CD4-positive, alpha-beta T cell (primary cell): ENCODE measurements around the gene ALPK1. TPM values are rescaled to one million over a fixed set of nuclear protein-coding genes. Genes with fewer than 3 reads are reported as not detected.

Experiments used
- ATAC-seq: fragments of 200-7000 bp; cut with Tn5 transposase; one replicate; pipeline ENCODE4 v1.10.0; 2022; ENCODE audit warnings: mild to moderate bottlenecking; ENCODE audit not compliant: poor library complexity
- CTCF ChIA-PET: fragments of 350-600 bp; sonication (Branson Sonifier 250); formaldehyde crosslinking; loops from one replicate; lab custom pipeline; 2021; ENCODE audit warnings: antibody characterized with exemption, inconsistent platforms; lab: Charles Lee
- POLR2A ChIA-PET: fragments of 350-600 bp; sonication (Branson Sonifier 250); formaldehyde crosslinking; loops from one replicate; lab custom pipeline; 2021; ENCODE audit warnings: antibody characterized with exemption, inconsistent platforms; lab: Charles Lee
- DNase-seq, 14 experiments: peaks; one replicate each; pipeline ENCODE4 v3.0.0-alpha.2; 2013 to 2020; ENCODE audit warnings: mixed read lengths in 2 of 14
- H3K27ac ChIP-seq, 2 donors: one replicate each; pipeline versions ENCODE4 v1.5.1 to v1.7.0; 2013; ENCODE audit warnings: low read length in 2 of 2, low read depth in 1 of 2, mild to moderate bottlenecking in 1 of 2
- H3K27me3 ChIP-seq, 2 experiments: 1 replicate in 1 of 2; 2 replicates in 1 of 2; pipeline versions ENCODE4 v1.6.1 to v1.7.0; 2013; ENCODE audit warnings: low read length in 2 of 2, control low read depth in 1 of 2, mild to moderate bottlenecking in 1 of 2, moderate library complexity in 1 of 2; ENCODE audit not compliant: insufficient read depth in 2 of 2, control insufficient read depth in 1 of 2
- H3K36me3 ChIP-seq: one replicate; pipeline ENCODE4 v1.6.1; 2013; ENCODE audit warnings: low read length, control low read depth; ENCODE audit not compliant: insufficient read depth
- H3K4me1 ChIP-seq: one replicate; pipeline ENCODE4 v1.6.1; 2013; ENCODE audit warnings: low read length, control low read depth; ENCODE audit not compliant: insufficient read depth
- H3K4me3 ChIP-seq: one replicate; pipeline ENCODE4 v1.5.1; 2013; ENCODE audit warnings: mild to moderate bottlenecking, low read length, moderate library complexity
- H3K9me3 ChIP-seq, 2 experiments: 1 replicate in 1 of 2; 2 replicates in 1 of 2; pipeline versions ENCODE4 v1.6.1 to v1.7.0; 2013; ENCODE audit warnings: low read length in 2 of 2, mild to moderate bottlenecking in 2 of 2, control low read depth in 1 of 2, moderate library complexity in 1 of 2; ENCODE audit not compliant: control insufficient read depth in 1 of 2, insufficient read depth in 1 of 2
- H3K27ac Mint-ChIP-seq: one replicate; pipeline ENCODE4 v1.8.0; 2020; ENCODE audit warnings: mixed read lengths
- H3K27me3 Mint-ChIP-seq: one replicate; pipeline ENCODE4 v1.8.0; 2021; ENCODE audit warnings: mixed read lengths
- H3K36me3 Mint-ChIP-seq: one replicate; pipeline ENCODE4 v1.8.0; 2021; ENCODE audit warnings: low read depth, mixed read lengths
- H3K4me1 Mint-ChIP-seq: one replicate; pipeline ENCODE4 v1.8.0; 2021; ENCODE audit warnings: low read depth, mixed read lengths
- H3K4me3 Mint-ChIP-seq: one replicate; pipeline ENCODE4 v1.8.0; 2020; ENCODE audit warnings: mild to moderate bottlenecking, mixed read lengths
- H3K9me3 Mint-ChIP-seq: one replicate; pipeline ENCODE4 v1.8.0; 2020; ENCODE audit warnings: mixed read lengths
- CTCF ChIP-seq: fragments of 200-600 bp; IDR thresholded peaks from one replicate; pipeline ENCODE4 v1.8.0; 2022; ENCODE audit warnings: antibody characterized with exemption, mild to moderate bottlenecking
- intact Hi-C, 2 experiments: fragments of 100-400 bp; cut with DNase I in 1 of 2; cut with micrococcal nuclease in 1 of 2; formaldehyde crosslinking; loops; one replicate each; pipeline versions ENCODE4 v1.15.1 to v1.9.0; 2023 to 2025; cut with DNase I, micrococcal nuclease
- total RNA-seq, 174 experiments: library from RNA in 2 of 174; stranded (reverse) in 2 of 174; gene quantifications; one replicate each; pipeline ENCODE4 v1.2.3 and lab custom pipeline; 2021 to 2026

ALPK1 gene
- total RNA-seq, 2 experiments from 2014 or later: 8.2 to 9.5 TPM

- H3K27ac Mint-ChIP-seq: no peak overlapping the region
- H3K4me3 Mint-ChIP-seq: no peak overlapping the region
- peaks cover 51% of the 10 kb centered on the region for H3K36me3 Mint-ChIP-seq
- H3K4me1 Mint-ChIP-seq: no peaks in the 10 kb centered on the region
- CTCF ChIA-PET: no interaction called here
- H3K27me3 Mint-ChIP-seq: no peaks in the 10 kb centered on the region
- peaks cover 3% of the 10 kb centered on the region for H3K9me3 Mint-ChIP-seq
- DNase-seq: no peak
- intact Hi-C loops: no loop called here
- POLR2A ChIA-PET: no interaction called here
- TF ChIP-seq CTCF: no peak
- peaks cover 9% of the 10 kb centered on the region for H3K36me3 ChIP-seq
- H3K27me3 ChIP-seq: no peaks in the 10 kb centered on the region
- no peak overlapping the region for H3K27ac ChIP-seq
- no peak for ATAC-seq
- H3K4me3 ChIP-seq: no peak overlapping the region
- no peaks in the 10 kb centered on the region for H3K4me1 ChIP-seq
- peaks cover 0 to 35% of the 10 kb centered on the region in 2 experiments for H3K9me3 ChIP-seq
Observed at GRCh38 chr4:112355662-112356061, 58.5 kb downstream of the ALPK1 start.

GRCh38 chr4:112357453-112357852, 60.3 kb downstream of the ALPK1 start:
- CTCF ChIA-PET: no interaction called here
- H3K4me1 Mint-ChIP-seq: no peaks in the 10 kb centered on the region
- DNase-seq: no peak
- Histone ChIP-seq H3K4me1 (no peaks in the 10 kb centered on the region), H3K9me3 (peaks cover 4 to 40% of the 10 kb centered on the region in 2 experiments), H3K4me3 (no peak overlapping the region), H3K36me3 (peaks cover 16% of the 10 kb centered on the region), H3K27ac (no peak overlapping the region), H3K27me3 (no peaks in the 10 kb centered on the region)
- POLR2A ChIA-PET: no interaction called here
- no peak overlapping the region for H3K27ac Mint-ChIP-seq
- no peak overlapping the region for H3K4me3 Mint-ChIP-seq
- H3K9me3 Mint-ChIP-seq: peaks cover 7% of the 10 kb centered on the region
- H3K36me3 Mint-ChIP-seq: peaks cover 51% of the 10 kb centered on the region
- ATAC-seq: no peak
- no peak for TF ChIP-seq CTCF
- H3K27me3 Mint-ChIP-seq: no peaks in the 10 kb centered on the region
- intact Hi-C loops: no loop called here

GRCh38 chr4:112357897-112358296, 60.7 kb downstream of the ALPK1 start:
- Mint-ChIP-seq H3K27me3 (no peaks in the 10 kb centered on the region), H3K27ac (no peak overlapping the region), H3K4me3 (no peak overlapping the region), H3K9me3 (peaks cover 7% of the 10 kb centered on the region), H3K4me1 (no peaks in the 10 kb centered on the region), H3K36me3 (peaks cover 48% of the 10 kb centered on the region)
- no peak for TF ChIP-seq CTCF
- no peak overlapping the region for H3K4me3 ChIP-seq
- ATAC-seq (no peak), DNase-seq (no peak)
- CTCF ChIA-PET: no interaction called here
- H3K36me3 ChIP-seq: peaks cover 16% of the 10 kb centered on the region
- H3K27ac ChIP-seq: no peak overlapping the region
- POLR2A ChIA-PET: no interaction called here
- no peaks in the 10 kb centered on the region for H3K27me3 ChIP-seq
- no peaks in the 10 kb centered on the region for H3K4me1 ChIP-seq
- intact Hi-C loops: no loop called here
- H3K9me3 ChIP-seq: peaks cover 4 to 40% of the 10 kb centered on the region in 2 experiments
